Neural progenitor cell (in vitro differentiated cells): ENCODE measurements around the gene ABCA10. TPM values are rescaled to one million over a fixed set of nuclear protein-coding genes. Genes with fewer than 3 reads are reported as not detected.
A peak's percentile ranks its signal among the peaks of the same experiment; 100 is the strongest.

Experiments used
- DNase-seq: peaks from one replicate; pipeline ENCODE4 v3.0.0-alpha.2; 2016; ENCODE audit warnings: low spot score
- H2AFZ ChIP-seq: fragments of 200-600 bp; sonication (generic); replicated peaks from 2 replicates; pipeline ENCODE4 v1.6.1; 2016; ENCODE audit warnings: antibody characterized with exemption
- H3F3A ChIP-seq: fragments of 200-600 bp; sonication (generic); 2 replicates; pipeline ENCODE4 v1.6.1; 2016; ENCODE audit warnings: antibody characterized with exemption, low read depth
- H3K27ac ChIP-seq: fragments of 200-600 bp; sonication (generic); 2 replicates; pipeline ENCODE4 v1.5.1; 2016; ENCODE audit warnings: mild to moderate bottlenecking
- H3K27me3 ChIP-seq: fragments of 200-600 bp; sonication (generic); 2 replicates; pipeline ENCODE4 v1.6.1; 2016; ENCODE audit warnings: mild to moderate bottlenecking, moderate library complexity
- H3K36me3 ChIP-seq: fragments of 200-600 bp; sonication (generic); 2 replicates; pipeline ENCODE4 v1.5.1; 2016
- H3K4me1 ChIP-seq: fragments of 200-600 bp; sonication (generic); 2 replicates; pipeline ENCODE4 v1.6.1; 2016; ENCODE audit warnings: mixed run types
- H3K4me2 ChIP-seq: fragments of 200-600 bp; sonication (generic); 2 replicates; pipeline ENCODE4 v1.6.1; 2016
- H3K4me3 ChIP-seq: fragments of 200-600 bp; sonication (generic); 2 replicates; pipeline ENCODE4 v1.5.1; 2016
- H3K79me2 ChIP-seq: fragments of 200-600 bp; sonication (generic); 2 replicates; pipeline ENCODE4 v1.6.1; 2016; ENCODE audit warnings: low read depth
- H3K9ac ChIP-seq: fragments of 200-600 bp; sonication (generic); 2 replicates; pipeline ENCODE4 v1.6.1; 2016
- H3K9me3 ChIP-seq: fragments of 200-600 bp; sonication (generic); 2 replicates; pipeline ENCODE4 v1.5.1; 2016; ENCODE audit warnings: low read depth
- H4K20me1 ChIP-seq: fragments of 200-600 bp; sonication (generic); 2 replicates; pipeline ENCODE4 v1.6.1; 2016; ENCODE audit warnings: low read depth
- H3K27ac Mint-ChIP-seq: 3 replicates; pipeline ENCODE4 v1.8.0; 2021; ENCODE audit warnings: mixed read lengths
- H3K27me3 Mint-ChIP-seq: 2 replicates; pipeline ENCODE4 v1.8.0; 2022; ENCODE audit warnings: low read depth, mild to moderate bottlenecking, inconsistent platforms, moderate library complexity, mixed read lengths; ENCODE audit not compliant: insufficient read depth
- H3K36me3 Mint-ChIP-seq: 3 replicates; pipeline ENCODE4 v1.8.0; 2021; ENCODE audit warnings: mixed read lengths
- H3K4me1 Mint-ChIP-seq: 3 replicates; pipeline ENCODE4 v1.8.0; 2021; ENCODE audit warnings: mixed read lengths
- H3K4me3 Mint-ChIP-seq: 3 replicates; pipeline ENCODE4 v1.8.0; 2021; ENCODE audit warnings: mild to moderate bottlenecking, moderate library complexity, mixed read lengths
- H3K9me3 Mint-ChIP-seq: 3 replicates; pipeline ENCODE4 v1.8.0; 2020; ENCODE audit warnings: mixed read lengths
- EZH2 ChIP-seq: fragments of 200-600 bp; sonication (generic); IDR thresholded peaks from 2 replicates; pipeline ENCODE4 v1.6.1; 2017; ENCODE audit warnings: antibody characterized with exemption, mild to moderate bottlenecking, moderate library complexity
- EZH2phosphoT487 ChIP-seq: fragments of 200-600 bp; sonication (generic); IDR thresholded peaks from 2 replicates; pipeline ENCODE4 v1.6.1; 2017; ENCODE audit warnings: antibody characterized with exemption
- total RNA-seq: library from RNA; depleted of rRNA; stranded (reverse); fragments of >200 nt; gene quantifications from 2 replicates; pipeline ENCODE4 v1.2.3, GENCODE V29; 2015; ENCODE audit warnings: low replicate concordance
- TF ChIP-seq, protein P1 (sequence below): fragments of 200-600 bp; sonication (generic); IDR thresholded peaks from 2 replicates; pipeline ENCODE4 v1.5.1; 2017; ENCODE audit warnings: antibody characterized with exemption, mild to moderate bottlenecking

The ABCA10 gene
- total RNA-seq, 1 donor from 2014 or later, result 0.21 TPM

DNA sequence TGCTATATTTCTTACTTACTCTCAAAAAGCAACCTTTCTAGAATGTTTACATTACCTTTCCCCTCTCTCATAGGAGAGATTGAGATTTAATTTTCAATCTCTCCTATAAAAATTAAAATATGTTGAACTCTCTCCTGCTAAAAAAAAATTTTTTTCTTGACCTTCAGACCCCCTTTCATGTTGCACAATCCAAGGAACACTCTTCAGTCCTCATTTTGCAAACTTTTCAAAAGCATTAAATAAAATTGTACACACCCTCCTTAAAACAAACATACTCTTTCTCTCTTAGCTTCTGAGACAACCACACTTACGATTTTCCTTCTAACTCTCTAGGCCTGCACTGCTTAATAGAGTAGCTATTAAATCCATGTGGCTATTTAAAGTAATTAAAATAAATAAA is 78.3 kb downstream of the ABCA10 start:
- no peaks in the 10 kb centered on the region for H3K27me3 ChIP-seq
- Mint-ChIP-seq H3K9me3 (no peaks in the 10 kb centered on the region), H3K4me1 (no peaks in the 10 kb centered on the region), H3K36me3 (no peaks in the 10 kb centered on the region), H3K27ac (no peak overlapping the region), H3K4me3 (no peak overlapping the region), H3K27me3 (no peaks in the 10 kb centered on the region)
- H3K4me3 ChIP-seq, result no peak overlapping the region
- no peaks in the 10 kb centered on the region for H3K9me3 ChIP-seq
- no peak overlapping the region for H3K4me2 ChIP-seq
- no peaks in the 10 kb centered on the region for H3K36me3 ChIP-seq
- no peak overlapping the region for H2AFZ ChIP-seq
- H4K20me1 ChIP-seq, result no peaks in the 10 kb centered on the region
- no peaks in the 10 kb centered on the region for H3F3A ChIP-seq
- no peak for DNase-seq
- H3K79me2 ChIP-seq, result no peaks in the 10 kb centered on the region
- H3K27ac ChIP-seq, result no peak overlapping the region
- no peaks in the 10 kb centered on the region for H3K4me1 ChIP-seq
- TF ChIP-seq, protein P1, sequence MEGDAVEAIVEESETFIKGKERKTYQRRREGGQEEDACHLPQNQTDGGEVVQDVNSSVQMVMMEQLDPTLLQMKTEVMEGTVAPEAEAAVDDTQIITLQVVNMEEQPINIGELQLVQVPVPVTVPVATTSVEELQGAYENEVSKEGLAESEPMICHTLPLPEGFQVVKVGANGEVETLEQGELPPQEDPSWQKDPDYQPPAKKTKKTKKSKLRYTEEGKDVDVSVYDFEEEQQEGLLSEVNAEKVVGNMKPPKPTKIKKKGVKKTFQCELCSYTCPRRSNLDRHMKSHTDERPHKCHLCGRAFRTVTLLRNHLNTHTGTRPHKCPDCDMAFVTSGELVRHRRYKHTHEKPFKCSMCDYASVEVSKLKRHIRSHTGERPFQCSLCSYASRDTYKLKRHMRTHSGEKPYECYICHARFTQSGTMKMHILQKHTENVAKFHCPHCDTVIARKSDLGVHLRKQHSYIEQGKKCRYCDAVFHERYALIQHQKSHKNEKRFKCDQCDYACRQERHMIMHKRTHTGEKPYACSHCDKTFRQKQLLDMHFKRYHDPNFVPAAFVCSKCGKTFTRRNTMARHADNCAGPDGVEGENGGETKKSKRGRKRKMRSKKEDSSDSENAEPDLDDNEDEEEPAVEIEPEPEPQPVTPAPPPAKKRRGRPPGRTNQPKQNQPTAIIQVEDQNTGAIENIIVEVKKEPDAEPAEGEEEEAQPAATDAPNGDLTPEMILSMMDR, result no peak
- TF ChIP-seq EZH2phosphoT487 (no peak), EZH2 (no peak)
- no peak overlapping the region for H3K9ac ChIP-seq

DNA sequence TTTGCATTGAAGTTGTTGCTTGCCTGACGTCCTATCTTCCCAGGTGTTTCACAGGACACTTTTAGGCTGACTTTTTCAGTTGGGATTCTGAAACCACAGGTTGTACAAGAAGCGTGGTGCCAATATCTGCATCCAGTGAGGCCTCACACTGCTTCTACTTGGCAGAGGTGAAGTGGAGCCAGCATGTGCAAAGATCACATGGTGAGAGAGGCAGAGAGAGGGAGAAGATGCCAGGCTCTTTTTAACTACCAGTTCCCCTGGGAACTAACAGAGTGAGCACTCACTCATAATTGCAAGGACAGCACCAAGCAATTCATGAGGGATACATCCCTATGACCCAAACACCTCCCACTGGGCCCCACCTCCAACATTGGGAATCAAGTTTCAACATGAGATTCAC is 81.2 kb downstream of the ABCA10 start:
- H3F3A ChIP-seq, result no peaks in the 10 kb centered on the region
- H3K4me2 ChIP-seq, result no peak overlapping the region
- H3K9ac ChIP-seq, result no peak overlapping the region
- H3K9me3 Mint-ChIP-seq, result no peaks in the 10 kb centered on the region
- H3K4me3 ChIP-seq, result no peak overlapping the region
- H3K27me3 ChIP-seq, result no peaks in the 10 kb centered on the region
- H3K4me1 Mint-ChIP-seq, result no peaks in the 10 kb centered on the region
- H3K27ac ChIP-seq, result no peak overlapping the region
- H3K36me3 ChIP-seq, result no peaks in the 10 kb centered on the region
- no peaks in the 10 kb centered on the region for H4K20me1 ChIP-seq
- H2AFZ ChIP-seq, result no peak overlapping the region
- H3K4me3 Mint-ChIP-seq, result no peak overlapping the region
- peak overlapping the region; percentile 21 for H3K27ac Mint-ChIP-seq
- no peaks in the 10 kb centered on the region for H3K79me2 ChIP-seq
- DNase-seq, result no peak
- no peaks in the 10 kb centered on the region for H3K36me3 Mint-ChIP-seq
- H3K9me3 ChIP-seq, result no peaks in the 10 kb centered on the region
- TF ChIP-seq, protein P1, result no peak
- TF ChIP-seq EZH2 (no peak), EZH2phosphoT487 (no peak)
- no peaks in the 10 kb centered on the region for H3K27me3 Mint-ChIP-seq
- H3K4me1 ChIP-seq, result no peaks in the 10 kb centered on the region

DNA sequence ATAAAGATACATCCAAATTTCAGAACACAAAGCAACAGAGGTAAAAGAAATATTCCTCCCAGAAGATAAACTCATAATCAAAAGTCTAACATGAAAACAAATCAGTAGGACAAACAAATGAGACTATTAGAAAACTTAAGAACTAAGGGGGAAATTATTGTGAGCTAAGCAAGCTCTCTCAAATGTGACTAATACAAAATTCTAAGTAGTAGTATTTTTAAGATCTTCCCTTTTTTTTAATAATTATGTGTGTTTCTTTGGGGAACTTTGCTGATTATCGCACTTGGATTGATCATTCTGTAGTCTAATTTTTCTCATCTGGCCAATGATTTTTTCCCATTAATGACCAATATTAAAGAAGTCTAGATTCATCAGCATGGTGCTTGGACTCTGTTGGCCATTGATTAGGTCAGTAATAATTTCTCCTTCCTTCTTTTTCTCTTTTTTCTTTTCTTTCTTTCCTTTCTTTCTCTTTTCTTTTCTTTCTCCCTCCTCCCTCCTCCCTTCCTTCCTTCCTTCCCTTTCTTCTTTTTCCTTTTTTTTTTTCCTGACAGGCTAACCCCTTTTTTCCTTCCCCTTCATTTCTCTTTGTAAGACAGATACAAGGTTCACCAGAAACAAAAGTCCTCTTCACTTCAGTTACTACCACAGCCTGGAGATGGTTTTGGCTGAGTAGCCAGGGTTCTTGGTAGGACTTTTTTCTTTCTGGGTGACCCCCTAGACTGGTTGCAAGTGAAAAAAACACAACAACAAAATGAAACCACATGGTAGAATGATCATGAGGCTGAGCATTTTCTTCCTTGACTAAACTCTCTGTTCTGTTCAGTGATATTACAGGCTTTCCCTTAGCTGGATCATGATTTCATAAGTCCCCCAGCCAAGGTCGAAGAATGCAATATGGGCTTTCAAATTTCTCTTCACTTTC is 84.0 kb downstream of the ABCA10 start:
- Mint-ChIP-seq H3K4me1 (no peaks in the 10 kb centered on the region), H3K9me3 (no peaks in the 10 kb centered on the region), H3K27me3 (no peaks in the 10 kb centered on the region), H3K4me3 (no peak overlapping the region), H3K27ac (no peak overlapping the region), H3K36me3 (no peaks in the 10 kb centered on the region)
- DNase-seq, result no peak
- Histone ChIP-seq H4K20me1 (no peaks in the 10 kb centered on the region), H3F3A (no peaks in the 10 kb centered on the region), H3K36me3 (no peaks in the 10 kb centered on the region), H3K9me3 (no peaks in the 10 kb centered on the region), H3K27me3 (no peaks in the 10 kb centered on the region), H3K9ac (no peak overlapping the region), H3K4me2 (no peak overlapping the region), H3K4me1 (no peaks in the 10 kb centered on the region), H3K27ac (no peak overlapping the region), H2AFZ (no peak overlapping the region), H3K79me2 (no peaks in the 10 kb centered on the region), H3K4me3 (no peak overlapping the region)
- TF ChIP-seq, protein P1, result no peak
- no peak for TF ChIP-seq EZH2
